Trophoblast cell (in vitro differentiated cells and primary cell): ENCODE data around the gene NAP1L4. TPM values are rescaled to one million over a fixed set of nuclear protein-coding genes. Genes with fewer than 3 reads are reported as not detected.

Experiments
- DNase-seq, 2 donors: peaks; one replicate each; pipeline ENCODE4 v3.0.0-alpha.2; 2016
- H2AFZ ChIP-seq: 2 replicates; pipeline ENCODE4 v1.6.1; 2013; ENCODE audit warnings: low read length, moderate library complexity, mild to moderate bottlenecking; ENCODE audit not compliant: insufficient read depth, poor library complexity
- H2AK5ac ChIP-seq: 2 replicates; pipeline ENCODE4 v1.6.1; 2013; ENCODE audit warnings: mild to moderate bottlenecking, low read length
- H2BK120ac ChIP-seq: 2 replicates; pipeline ENCODE4 v1.6.1; 2013; ENCODE audit warnings: low read length, mild to moderate bottlenecking, moderate library complexity; ENCODE audit not compliant: insufficient read depth, poor library complexity
- H2BK12ac ChIP-seq: 2 replicates; pipeline ENCODE4 v1.6.1; 2013; ENCODE audit warnings: mild to moderate bottlenecking, low read length, moderate library complexity
- H2BK5ac ChIP-seq: 2 replicates; pipeline ENCODE4 v1.6.1; 2013; ENCODE audit warnings: low read length, low read depth, moderate library complexity, mild to moderate bottlenecking; ENCODE audit not compliant: poor library complexity
- H3K14ac ChIP-seq: 2 replicates; pipeline ENCODE4 v1.6.1; 2013; ENCODE audit warnings: mild to moderate bottlenecking, low read length
- H3K18ac ChIP-seq: 2 replicates; pipeline ENCODE4 v1.6.1; 2013; ENCODE audit warnings: mild to moderate bottlenecking, low read length
- H3K23ac ChIP-seq: 2 replicates; pipeline ENCODE4 v1.6.1; 2013; ENCODE audit warnings: low read length
- H3K27ac ChIP-seq: 2 replicates; pipeline ENCODE4 v1.5.1; 2013; ENCODE audit warnings: low read depth, mild to moderate bottlenecking, inconsistent platforms, low read length, moderate library complexity
- H3K27me3 ChIP-seq: 2 replicates; pipeline ENCODE4 v1.6.1; 2013; ENCODE audit warnings: inconsistent platforms, mild to moderate bottlenecking, low read length, moderate library complexity; ENCODE audit not compliant: insufficient read depth
- H3K36me3 ChIP-seq, 2 experiments: 1 replicate in 1 of 2; 2 replicates in 1 of 2; pipeline ENCODE4 v1.6.1; 2013; ENCODE audit warnings: low read length in 2 of 2, mild to moderate bottlenecking in 2 of 2, moderate library complexity in 1 of 2; ENCODE audit not compliant: insufficient read depth in 2 of 2, control insufficient read depth in 1 of 2
- H3K4ac ChIP-seq: 2 replicates; pipeline ENCODE4 v1.6.1; 2013; ENCODE audit warnings: low read depth, mild to moderate bottlenecking, low read length, moderate library complexity
- H3K4me1 ChIP-seq, 2 experiments: 1 replicate in 1 of 2; 2 replicates in 1 of 2; pipeline ENCODE4 v1.6.1; 2013; ENCODE audit warnings: low read length in 2 of 2, mild to moderate bottlenecking in 2 of 2, moderate library complexity in 1 of 2; ENCODE audit not compliant: insufficient read depth in 2 of 2, control insufficient read depth in 1 of 2
- H3K4me2 ChIP-seq: 2 replicates; pipeline ENCODE4 v1.6.1; 2013; ENCODE audit warnings: inconsistent platforms, mild to moderate bottlenecking, low read length, moderate library complexity
- H3K4me3 ChIP-seq: 2 replicates; pipeline ENCODE4 v1.5.1; 2013; ENCODE audit warnings: mild to moderate bottlenecking, low read depth, low read length, inconsistent platforms
- H3K79me1 ChIP-seq: one replicate; pipeline ENCODE4 v1.6.1; 2013; ENCODE audit warnings: low read length
- H3K79me2 ChIP-seq: 2 replicates; pipeline ENCODE4 v1.6.1; 2013; ENCODE audit warnings: low read length, mild to moderate bottlenecking; ENCODE audit not compliant: control insufficient read depth, insufficient read depth, poor library complexity
- H3K9ac ChIP-seq: 2 replicates; pipeline ENCODE4 v1.6.1; 2013; ENCODE audit warnings: mild to moderate bottlenecking, low read length
- H3K9me3 ChIP-seq: 2 replicates; pipeline ENCODE4 v1.6.1; 2013; ENCODE audit warnings: low read depth, mild to moderate bottlenecking, control low read depth, inconsistent platforms, low read length; ENCODE audit not compliant: insufficient read depth
- H4K12ac ChIP-seq: 2 replicates; pipeline ENCODE4 v1.6.1; 2013; ENCODE audit warnings: low read depth, mild to moderate bottlenecking, low read length, moderate library complexity
- H4K8ac ChIP-seq: 2 replicates; pipeline ENCODE4 v1.6.1; 2013; ENCODE audit warnings: low read depth, mild to moderate bottlenecking, low read length, moderate library complexity
- H4K91ac ChIP-seq: one replicate; pipeline ENCODE4 v1.6.1; 2013; ENCODE audit warnings: low read depth, mild to moderate bottlenecking, low read length, moderate library complexity
- WGBS: extraction: QIAGEN DNeasy Blood & Tissue Kit; methylation state at CpG from one replicate; pipeline ENCODE4 v1.1.7; 2013; ENCODE audit warnings: missing lambda C conversion rate; ENCODE audit not compliant: insufficient read length, insufficient coverage; ENCODE audit errors: extremely low coverage; 5-methylcytosine and 5-hydroxymethylcytosine counted together
- polyA plus RNA-seq: library from polyadenylated mRNA; stranded (reverse); fragments of 200-250 nt; gene quantifications from 2 replicates; pipeline ENCODE4 v1.2.3, GENCODE V29; 2013

NAP1L4 gene, protein sequence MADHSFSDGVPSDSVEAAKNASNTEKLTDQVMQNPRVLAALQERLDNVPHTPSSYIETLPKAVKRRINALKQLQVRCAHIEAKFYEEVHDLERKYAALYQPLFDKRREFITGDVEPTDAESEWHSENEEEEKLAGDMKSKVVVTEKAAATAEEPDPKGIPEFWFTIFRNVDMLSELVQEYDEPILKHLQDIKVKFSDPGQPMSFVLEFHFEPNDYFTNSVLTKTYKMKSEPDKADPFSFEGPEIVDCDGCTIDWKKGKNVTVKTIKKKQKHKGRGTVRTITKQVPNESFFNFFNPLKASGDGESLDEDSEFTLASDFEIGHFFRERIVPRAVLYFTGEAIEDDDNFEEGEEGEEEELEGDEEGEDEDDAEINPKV
- polyA plus RNA-seq, result 108 and 120 TPM in 2 replicates

DNA sequence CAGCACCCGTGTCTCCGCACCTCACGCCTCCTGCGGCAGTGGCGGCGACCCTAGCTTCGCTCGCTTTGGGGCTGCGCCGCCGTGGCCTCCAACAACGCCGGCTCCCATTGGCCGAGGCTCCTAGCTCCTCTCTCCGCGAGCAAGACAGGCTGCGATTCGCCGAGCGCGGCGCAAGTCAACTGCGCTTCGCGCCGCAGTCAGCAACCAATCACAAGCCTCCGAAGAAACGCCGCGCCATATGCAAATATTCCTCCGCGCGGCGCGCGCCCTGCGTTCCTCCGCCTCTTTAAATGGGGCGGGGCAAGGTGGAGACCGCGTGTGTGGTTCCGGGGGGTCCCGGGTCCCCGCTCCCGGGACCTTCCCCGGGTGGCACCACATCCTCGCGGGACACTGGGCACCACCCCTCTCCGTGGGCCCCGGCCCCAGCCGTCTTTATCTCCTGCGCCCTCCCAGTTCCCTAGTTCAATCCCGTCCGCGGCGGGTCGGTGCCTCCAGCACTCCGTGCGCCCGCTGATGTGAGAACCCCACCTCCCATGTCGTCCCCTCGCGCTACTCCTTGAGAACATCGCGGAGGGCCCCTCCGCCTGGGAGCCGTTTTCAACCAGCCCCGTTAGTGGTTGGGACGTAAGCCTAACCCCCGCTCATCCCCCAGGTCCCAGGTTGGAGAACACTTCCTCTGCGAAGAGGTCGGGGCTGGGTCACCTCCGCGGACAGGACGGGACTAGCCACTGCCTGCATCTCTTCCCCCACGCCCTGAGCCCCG is at the start of gene NAP1L4:
Gene NAP1L4, minus strand, starts transcription at position 96 of the 763 bp plus-strand sequence. CDS start 13,109 bp downstream, outside the sequence.
- peaks cover 16% of the 10 kb centered on the region for H3K79me2 ChIP-seq
- peaks cover 0 to 4% of the 10 kb centered on the region in 2 experiments for H3K36me3 ChIP-seq
- peak within 1 kb of the TSS; percentile 96 for H3K18ac ChIP-seq
- peak within 1 kb of the TSS; percentile 45 for H2AK5ac ChIP-seq
- DNase-seq, result peak; percentile 98 to 99
- H3K4me2 ChIP-seq, result peak within 1 kb of the TSS; percentile 97
- peak within 1 kb of the TSS; percentile 94 for H3K9ac ChIP-seq
- H3K27me3 ChIP-seq, result no peaks in the 10 kb centered on the region
- peaks cover 15% of the 10 kb centered on the region for H3K79me1 ChIP-seq
- peak within 1 kb of the TSS; percentile 98 for H4K8ac ChIP-seq
- no peaks in the 10 kb centered on the region for H3K9me3 ChIP-seq
- peak within 1 kb of the TSS; percentile 80 for H3K27ac ChIP-seq
- peak within 1 kb of the TSS; percentile 66 for H2BK5ac ChIP-seq
- peaks cover 3 to 10% of the 10 kb centered on the region in 2 experiments for H3K4me1 ChIP-seq
- H3K4me3 ChIP-seq, result peak within 1 kb of the TSS; percentile 82
- H4K12ac ChIP-seq, result peak within 1 kb of the TSS; percentile 96
- H2AFZ ChIP-seq, result peak within 1 kb of the TSS; percentile 81
- no peak within 1 kb of the TSS for H3K23ac ChIP-seq
- H4K91ac ChIP-seq, result peak within 1 kb of the TSS; percentile 90
- peak within 1 kb of the TSS; percentile 48 for H2BK120ac ChIP-seq
- peak within 1 kb of the TSS; percentile 81 for H3K14ac ChIP-seq
- H3K4ac ChIP-seq, result peak within 1 kb of the TSS; percentile 81
- no CpG with 5 or more reads among the region's 77 CpGs for WGBS
- H2BK12ac ChIP-seq, result peak within 1 kb of the TSS; percentile 17

DNA sequence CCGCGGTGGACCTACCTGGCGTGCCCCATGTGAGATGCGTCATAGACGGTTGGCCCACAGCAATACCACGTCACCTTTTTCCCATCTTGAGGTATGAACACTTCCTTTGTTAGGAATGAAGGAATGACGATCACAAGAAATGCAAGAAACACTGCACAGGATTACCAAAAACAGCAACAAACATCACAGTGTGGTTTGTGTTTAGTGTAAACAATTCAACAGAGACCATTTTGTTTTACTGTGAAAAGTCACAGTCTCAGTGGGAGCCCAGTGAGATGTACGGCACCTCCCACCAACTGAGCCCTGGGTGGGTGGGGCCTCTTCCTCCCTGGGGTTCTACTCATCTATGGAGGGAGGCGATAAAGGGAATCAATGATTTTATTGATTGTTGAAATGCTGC is 48.8 kb upstream of the NAP1L4 start:
- Histone ChIP-seq H3K36me3 (peaks cover 60 to 66% of the 10 kb centered on the region in 2 experiments), H3K23ac (no peak overlapping the region), H4K12ac (no peak overlapping the region), H4K8ac (no peak overlapping the region), H3K18ac (no peak overlapping the region), H3K9me3 (no peaks in the 10 kb centered on the region), H3K79me2 (no peaks in the 10 kb centered on the region), H2BK120ac (no peak overlapping the region), H3K9ac (no peak overlapping the region), H3K4ac (no peak overlapping the region), H2BK5ac (no peak overlapping the region), H2BK12ac (no peak overlapping the region), H3K4me3 (no peak overlapping the region), H2AFZ (no peak overlapping the region), H3K27ac (no peak overlapping the region), H3K79me1 (no peaks in the 10 kb centered on the region), H3K14ac (no peak overlapping the region), H4K91ac (no peak overlapping the region), H3K4me1 (peaks cover 13 to 14% of the 10 kb centered on the region in 2 experiments), H3K27me3 (no peaks in the 10 kb centered on the region), H2AK5ac (no peak overlapping the region), H3K4me2 (no peak overlapping the region)
- peak in 1 of 2 donors; percentile 36 for DNase-seq
- WGBS, result no CpG with 5 or more reads among the region's 9 CpGs

DNA sequence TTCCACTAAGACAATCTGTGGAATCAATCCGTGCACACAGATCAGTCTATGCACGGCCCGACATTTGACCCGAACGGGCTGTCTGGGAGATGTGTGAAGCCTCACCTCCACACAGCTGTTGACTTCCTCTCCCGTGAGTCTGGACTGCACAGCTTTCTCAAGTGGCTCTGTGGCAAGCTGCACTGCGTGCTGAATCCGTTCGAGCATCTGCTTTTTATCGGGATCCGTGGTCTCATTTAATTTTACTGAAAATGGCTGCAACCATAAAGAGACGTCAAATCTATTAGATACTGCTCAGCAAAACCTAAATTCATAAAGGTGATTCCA is 45.8 kb upstream of the NAP1L4 start:
- Histone ChIP-seq H3K36me3 (peaks cover 49 to 65% of the 10 kb centered on the region in 2 experiments), H3K18ac (no peak overlapping the region), H2AK5ac (no peak overlapping the region), H4K8ac (no peak overlapping the region), H4K12ac (no peak overlapping the region), H3K4me1 (no peaks in the 10 kb centered on the region), H3K23ac (no peak overlapping the region), H3K79me2 (no peaks in the 10 kb centered on the region), H3K9me3 (no peaks in the 10 kb centered on the region), H2BK5ac (no peak overlapping the region), H3K4me2 (no peak overlapping the region), H3K4ac (no peak overlapping the region), H4K91ac (no peak overlapping the region), H3K4me3 (no peak overlapping the region), H2BK12ac (no peak overlapping the region), H2AFZ (no peak overlapping the region), H3K79me1 (no peaks in the 10 kb centered on the region), H2BK120ac (no peak overlapping the region), H3K14ac (no peak overlapping the region), H3K9ac (no peak overlapping the region), H3K27me3 (no peaks in the 10 kb centered on the region), H3K27ac (no peak overlapping the region)
- no peak for DNase-seq
- no CpG with 5 or more reads among the region's 12 CpGs for WGBS

DNA sequence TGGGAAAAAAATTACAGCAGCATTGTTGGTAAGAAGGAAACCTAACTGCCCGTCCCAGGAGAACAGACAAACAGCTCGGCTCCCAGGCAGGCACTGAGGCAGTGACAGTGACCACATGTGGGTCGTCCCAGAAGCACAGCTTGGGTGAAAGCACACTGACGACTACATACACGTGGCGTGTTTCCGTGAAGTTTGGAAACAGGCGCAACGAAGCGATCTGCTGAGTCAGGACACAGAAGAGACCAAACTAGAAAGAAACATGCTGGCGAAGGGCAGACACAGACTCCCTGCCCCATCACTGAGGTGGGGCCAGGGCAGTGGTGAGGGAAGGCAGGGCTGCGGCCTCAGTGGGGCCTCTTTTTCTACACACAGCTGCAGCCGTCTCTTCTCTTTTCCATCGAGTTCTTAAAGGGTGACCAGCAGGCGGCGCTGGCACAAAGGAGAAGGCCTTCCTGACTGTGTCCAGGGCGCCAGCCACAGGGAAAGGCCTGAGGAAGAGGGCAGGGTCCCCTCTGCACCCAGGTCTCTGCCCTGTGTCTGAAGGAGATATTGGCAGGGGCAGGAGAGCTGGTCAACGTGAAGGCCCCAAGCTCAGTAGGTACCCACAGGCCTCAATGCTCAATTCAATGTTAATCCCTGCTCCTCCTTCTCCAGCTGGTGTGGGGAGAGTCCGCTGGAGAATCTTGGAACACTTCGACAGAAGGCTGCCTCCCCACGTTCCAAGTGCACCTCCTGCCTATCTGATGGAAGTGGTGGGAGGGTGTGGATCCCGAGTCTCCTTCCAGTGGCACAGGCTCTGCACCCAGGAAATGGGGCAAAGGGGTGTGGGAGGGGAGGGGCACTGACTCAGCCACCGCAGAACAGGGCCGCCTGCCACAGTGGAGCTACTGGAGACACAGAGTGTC is 45.2 kb upstream of the NAP1L4 start:
- peak; percentile 66 to 88 for DNase-seq

More for the DNA sequence above, 45.2 kb upstream of the NAP1L4 start:
- H3K79me1 ChIP-seq, result no peaks in the 10 kb centered on the region
- no peaks in the 10 kb centered on the region for H3K27me3 ChIP-seq
- H2BK5ac ChIP-seq, result no peak overlapping the region
- H2AFZ ChIP-seq, result no peak overlapping the region
- no peak overlapping the region for H2BK120ac ChIP-seq
- H2AK5ac ChIP-seq, result no peak overlapping the region
- no peak overlapping the region for H3K4me3 ChIP-seq
- H3K9me3 ChIP-seq, result no peaks in the 10 kb centered on the region
- H3K79me2 ChIP-seq, result no peaks in the 10 kb centered on the region
- H3K27ac ChIP-seq, result no peak overlapping the region
- peaks cover 49 to 70% of the 10 kb centered on the region in 2 experiments for H3K36me3 ChIP-seq
- no peak overlapping the region for H3K9ac ChIP-seq
- no peak overlapping the region for H3K4ac ChIP-seq
- no peak overlapping the region for H3K4me2 ChIP-seq
- no peak overlapping the region for H3K23ac ChIP-seq
- no peak overlapping the region for H4K8ac ChIP-seq
- no peak overlapping the region for H4K91ac ChIP-seq
- H3K18ac ChIP-seq, result no peak overlapping the region
- no CpG with 5 or more reads among the region's 24 CpGs for WGBS
- H3K4me1 ChIP-seq, result no peaks in the 10 kb centered on the region
- H3K14ac ChIP-seq, result no peak overlapping the region
- H4K12ac ChIP-seq, result no peak overlapping the region
- H2BK12ac ChIP-seq, result no peak overlapping the region
